SK-N-MC (cell line): ENCODE data around the gene VN1R2.

Source experiments
- EZH2 ChIP-seq: fragments of 200-600 bp; sonication (generic); IDR thresholded peaks from one replicate; pipeline ENCODE4 v1.6.1; 2017; ENCODE audit warnings: antibody characterized with exemption
- FOXP2 ChIP-seq: optimal IDR thresholded peaks from 2 replicates; pipeline ENCODE3; 2011; ENCODE audit warnings: mild to moderate bottlenecking, moderate library complexity; ENCODE audit not compliant: insufficient read depth; ENCODE audit errors: extremely low read length, control extremely low read depth
- POLR2AphosphoS5 ChIP-seq: IDR thresholded peaks from 2 replicates; pipeline ENCODE4 v1.6.1; 2012; ENCODE audit warnings: mild to moderate bottlenecking, low read depth, low read length, borderline replicate concordance

DNA sequence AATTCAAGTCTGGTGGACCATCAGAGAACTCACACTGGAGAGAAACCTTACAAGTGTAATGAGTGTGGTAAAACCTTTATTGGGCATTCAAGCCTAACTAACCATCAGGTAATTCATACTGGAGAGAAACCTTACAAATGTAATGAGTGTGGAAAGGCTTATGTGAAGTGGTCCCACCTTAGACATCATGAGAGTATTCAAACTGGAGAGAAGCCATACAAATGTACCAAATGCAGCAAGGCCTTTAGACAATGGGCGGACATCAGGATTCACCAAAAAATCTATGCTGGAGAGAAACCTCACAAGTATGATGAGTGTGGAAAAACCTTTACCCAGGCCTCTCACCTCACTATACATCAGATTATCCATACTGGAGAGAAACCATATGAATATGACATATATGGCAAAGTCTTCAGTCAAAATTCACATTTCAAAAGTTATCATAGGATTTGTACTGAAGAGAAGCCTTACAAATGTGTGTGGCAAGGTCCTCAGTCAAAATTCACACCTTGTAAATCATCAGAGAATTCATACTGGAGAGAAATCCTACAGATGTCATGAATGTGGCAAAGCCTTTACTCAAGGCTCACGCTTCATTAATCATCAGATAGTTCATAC is 45.3 kb upstream of the VN1R2 start:
- TF ChIP-seq EZH2 (no peak), POLR2AphosphoS5 (no peak), FOXP2 (no peak)
